Cardiac fibroblast (primary cell): ENCODE measurements around the gene PPP1R37.

Source experiments
- DNase-seq, 2 donors: peaks; one replicate each; pipeline versions ENCODE4 v3.0.0 to v3.0.0-alpha.2; 2010; ENCODE audit warnings: low read depth in 2 of 2
- H3K4me3 ChIP-seq, 2 donors: replicated peaks in 1 of 2; 1 replicate in 1 of 2; 2 replicates in 1 of 2; pipeline ENCODE4 v1.5.1; 2011; ENCODE audit warnings: low read depth in 2 of 2, low read length in 2 of 2, mild to moderate bottlenecking in 2 of 2, moderate library complexity in 1 of 2
- CTCF ChIP-seq: IDR thresholded peaks from one replicate; pipeline ENCODE4 v1.5.1; 2011; ENCODE audit warnings: low read depth, mild to moderate bottlenecking, low read length, inconsistent platforms

PPP1R37 gene

GRCh38 chr19:45159210-45159970 is 66.4 kb downstream of the PPP1R37 start:
- H3K4me3 ChIP-seq = no peak overlapping the region
- TF ChIP-seq CTCF = no peak

GRCh38 chr19:45159971-45160324 is 67.0 kb downstream of the PPP1R37 start:
- no peak overlapping the region for H3K4me3 ChIP-seq
- no peak for TF ChIP-seq CTCF
- no peak for DNase-seq

More at GRCh38 chr19:45159210-45159970, 66.4 kb downstream of the PPP1R37 start:
- DNase-seq = no peak

- no peak for TF ChIP-seq CTCF
- DNase-seq = no peak
- no peak within 1 kb of the TSS for H3K4me3 ChIP-seq
Measured at GRCh38 chr19:45160870-45161737, 68.1 kb downstream of the PPP1R37 start, which contains the start of gene NKPD1. Gene NKPD1 (minus strand): TSS chr19:45160982. CDS start chr19:45160150, 832 bp downstream.

- no peak overlapping the region for H3K4me3 ChIP-seq
- peak; percentile 76 for TF ChIP-seq CTCF
- DNase-seq = peak; percentile 32 to 56
Measured at GRCh38 chr19:45161738-45162607, 69.0 kb downstream of the PPP1R37 start.

- no peak overlapping the region for H3K4me3 ChIP-seq
- TF ChIP-seq CTCF = no peak
- DNase-seq = no peak
Measured at GRCh38 chr19:45162608-45163143, 69.7 kb downstream of the PPP1R37 start.

GRCh38 chr19:45163156-45163555 is 70.2 kb downstream of the PPP1R37 start:
- H3K4me3 ChIP-seq = no peak overlapping the region
- TF ChIP-seq CTCF = no peak
- no peak for DNase-seq
